HG03095 (cell line): ENCODE results near the gene EWSR1.

Source experiments
- ATAC-seq: cut with Tn5 transposase; IDR thresholded peaks from one replicate; pipeline ENCODE4 v1.9.1; 2021; ENCODE audit warnings: moderate library complexity; ENCODE audit not compliant: unreplicated experiment

The EWSR1 gene

GRCh38 chr22:29302681-29303465 lies 34.8 kb downstream of the EWSR1 start:
- no peak for ATAC-seq

GRCh38 chr22:29305836-29306174 lies 37.7 kb downstream of the EWSR1 start:
- no peak for ATAC-seq

- ATAC-seq = no peak
These were observed 38.2 kb downstream of the EWSR1 start, which contains the start of gene GAS2L1 for GRCh38 chr22:29306175-29306834. TSS of gene GAS2L1 (plus strand) at chr22:29306650. CDS start at chr22:29308106, 1,456 bp downstream.

- ATAC-seq = no peak
These were observed 38.9 kb downstream of the EWSR1 start for GRCh38 chr22:29306835-29307595.

GRCh38 chr22:29307596-29308147 lies 39.6 kb downstream of the EWSR1 start:
- no peak for ATAC-seq

GRCh38 chr22:29308148-29308790 lies 40.2 kb downstream of the EWSR1 start:
- no peak for ATAC-seq

GRCh38 chr22:29308791-29309262 lies 40.8 kb downstream of the EWSR1 start:
- no peak for ATAC-seq

GRCh38 chr22:29309332-29310064 lies 41.4 kb downstream of the EWSR1 start:
- no peak for ATAC-seq

GRCh38 chr22:29310065-29310862 lies 42.2 kb downstream of the EWSR1 start:
- no peak for ATAC-seq

GRCh38 chr22:29310863-29311339 lies 42.8 kb downstream of the EWSR1 start:
- no peak for ATAC-seq

GRCh38 chr22:29311464-29312217 lies 43.6 kb downstream of the EWSR1 start:
- ATAC-seq = no peak

GRCh38 chr22:29312218-29313125 lies 44.4 kb downstream of the EWSR1 start:
- ATAC-seq = no peak

GRCh38 chr22:29313126-29313575 lies 45.1 kb downstream of the EWSR1 start:
- no peak for ATAC-seq

- no peak for ATAC-seq
These were observed 45.8 kb downstream of the EWSR1 start for GRCh38 chr22:29313576-29314466.

GRCh38 chr22:29314537-29315285 lies 46.6 kb downstream of the EWSR1 start:
- ATAC-seq = no peak
